GM21526 (cell line): ENCODE data around the gene FAM98A.

ENCODE experiments used
- ATAC-seq: cut with Tn5 transposase; IDR thresholded peaks from one replicate; pipeline ENCODE4 v1.9.1; 2021; ENCODE audit warnings: moderate library complexity; ENCODE audit not compliant: unreplicated experiment, low FRiP score

The FAM98A gene

GRCh38 chr2:33598561-33599174 lies 431 bp downstream of the FAM98A start:
- peak; percentile 52 for ATAC-seq

GRCh38 chr2:33597026-33597425 lies 2.1 kb downstream of the FAM98A start:
- no peak for ATAC-seq

DNA sequence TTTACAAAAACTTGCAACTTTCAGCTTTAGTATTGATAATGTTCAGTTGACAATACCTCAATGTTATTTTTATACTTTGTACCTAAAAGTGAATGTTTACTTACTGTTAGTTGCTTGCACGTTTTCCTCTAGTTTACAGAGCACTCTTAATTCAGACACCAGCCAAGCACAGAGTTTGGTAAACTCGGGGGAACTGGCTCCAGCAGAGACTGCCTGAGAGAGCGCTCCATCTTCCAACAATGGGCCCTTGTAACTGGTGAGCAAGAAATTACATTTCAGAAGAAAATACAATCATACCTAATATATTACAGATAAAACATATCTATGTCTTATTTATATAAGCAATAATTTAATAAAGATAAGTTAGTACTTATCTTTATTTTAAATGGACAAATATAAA lies 3.7 kb downstream of the FAM98A start:
- ATAC-seq, result no peak

- no peak for ATAC-seq
These were observed 9.7 kb downstream of the FAM98A start for GRCh38 chr2:33589444-33589843.

DNA sequence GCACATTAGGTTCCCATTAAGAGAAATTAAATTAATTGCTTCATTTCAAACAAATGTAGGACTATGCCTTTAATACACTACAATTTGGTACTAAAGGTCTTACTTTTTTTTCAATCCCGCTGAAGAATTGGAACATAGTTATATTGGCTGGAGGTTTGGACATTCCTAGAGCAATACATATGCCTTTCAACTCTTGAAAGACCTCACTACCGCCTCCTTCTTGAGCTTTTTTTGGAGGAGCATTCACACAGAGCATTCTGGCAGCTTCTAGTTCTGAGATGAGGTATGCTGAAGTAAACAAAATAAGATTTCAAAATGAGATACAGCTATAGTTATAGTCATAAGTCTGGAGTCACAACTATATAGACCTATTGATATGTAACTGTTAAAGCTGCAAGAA lies 10.9 kb downstream of the FAM98A start:
- no peak for ATAC-seq

- ATAC-seq, result no peak
These were observed 12.3 kb downstream of the FAM98A start for GRCh38 chr2:33586766-33587165.

DNA sequence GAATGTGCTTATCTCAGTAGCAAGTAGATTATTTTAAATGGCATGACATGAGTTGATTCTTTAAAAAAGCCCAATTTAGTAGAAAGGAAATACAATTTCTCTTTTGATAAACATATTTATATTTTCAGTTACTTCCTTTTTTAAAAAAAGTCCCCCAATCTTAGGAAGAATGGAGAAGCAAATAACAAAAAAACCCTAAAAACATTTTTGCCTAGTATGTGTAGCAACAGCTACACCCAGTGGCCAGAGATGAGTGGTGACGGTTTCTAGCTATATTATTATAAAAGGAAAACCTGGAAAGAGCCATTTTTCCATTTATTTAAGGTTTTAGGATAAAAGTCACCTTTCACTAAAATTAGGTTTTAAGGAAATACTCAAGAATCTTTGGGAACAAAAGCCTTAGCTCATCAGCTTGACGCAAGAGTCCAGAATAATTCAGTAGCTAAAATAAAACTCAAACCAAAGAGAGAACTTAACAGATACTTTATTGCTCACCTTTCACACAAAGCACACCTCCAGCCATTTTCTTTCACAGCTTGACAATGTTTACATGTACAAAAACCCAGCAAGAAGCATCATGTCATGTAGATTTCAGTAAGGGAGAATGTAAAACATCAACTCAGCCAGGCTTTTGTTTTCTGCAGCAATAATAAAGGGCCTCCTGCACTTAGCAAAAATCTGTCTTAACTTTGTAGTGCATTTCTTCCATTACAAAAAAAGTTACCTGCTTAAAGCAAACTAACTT lies 15.7 kb downstream of the FAM98A start:
- ATAC-seq, result peak; percentile 53

DNA sequence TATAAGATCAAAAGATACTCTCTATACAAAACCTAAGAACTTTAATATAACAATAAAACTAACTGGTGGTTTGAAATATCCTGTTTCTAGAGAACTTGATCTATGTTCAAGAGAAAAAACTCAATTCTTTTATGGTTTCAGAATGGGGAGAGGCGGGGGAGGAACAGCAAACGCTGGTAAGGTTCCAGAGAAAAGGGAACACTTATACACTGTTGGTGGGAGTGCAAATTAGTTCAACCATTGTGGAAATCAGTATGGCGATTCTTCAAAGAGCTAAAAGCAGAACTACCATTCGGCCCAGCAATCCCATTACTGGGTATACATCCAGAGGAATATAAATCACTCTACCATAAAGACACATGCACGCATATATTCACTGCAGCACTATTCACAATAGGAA lies 17.2 kb downstream of the FAM98A start:
- no peak for ATAC-seq

- ATAC-seq, result no peak
These were observed 19.9 kb downstream of the FAM98A start for GRCh38 chr2:33579227-33579626.

- ATAC-seq, result no peak
These were observed 21.4 kb downstream of the FAM98A start for GRCh38 chr2:33577668-33578067.

DNA sequence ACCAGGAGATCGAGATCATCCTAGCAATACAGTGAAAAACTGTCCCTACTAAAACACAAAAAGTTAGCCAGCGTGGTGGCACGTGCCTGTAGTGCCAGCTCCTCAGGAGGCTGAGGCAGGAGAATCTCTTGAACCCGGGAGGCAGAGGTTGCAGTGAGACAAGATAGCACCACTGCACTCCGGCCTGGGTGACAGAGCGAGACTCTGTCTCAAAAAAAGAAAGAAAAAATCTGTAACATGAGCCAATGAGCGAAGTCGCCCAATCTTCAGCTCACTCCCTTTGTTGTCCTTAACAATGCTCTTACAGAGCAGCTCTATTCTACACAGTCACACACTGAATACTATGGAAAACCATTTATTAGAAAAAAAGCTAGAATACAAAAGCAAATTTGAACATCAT lies 22.0 kb downstream of the FAM98A start:
- ATAC-seq, result no peak

DNA sequence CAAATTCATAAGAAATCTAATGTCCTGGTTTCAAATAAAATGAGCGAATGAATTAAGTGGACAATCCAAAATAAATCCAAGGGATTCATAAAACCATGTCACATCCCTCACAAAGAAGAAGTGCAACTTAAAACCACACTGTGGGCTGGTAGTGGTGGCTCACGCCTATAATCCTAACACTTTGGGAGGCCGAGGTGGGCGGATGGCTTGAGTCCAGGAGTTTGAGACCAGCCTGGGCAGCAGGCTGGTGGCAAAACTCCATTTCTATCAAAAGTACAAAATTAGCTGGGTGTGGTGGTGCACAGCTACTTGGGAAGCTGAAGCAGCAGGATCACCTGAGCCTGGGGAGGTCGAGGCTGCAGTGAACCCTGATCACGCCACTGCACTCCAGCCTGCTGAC lies 25.4 kb downstream of the FAM98A start:
- no peak for ATAC-seq

DNA sequence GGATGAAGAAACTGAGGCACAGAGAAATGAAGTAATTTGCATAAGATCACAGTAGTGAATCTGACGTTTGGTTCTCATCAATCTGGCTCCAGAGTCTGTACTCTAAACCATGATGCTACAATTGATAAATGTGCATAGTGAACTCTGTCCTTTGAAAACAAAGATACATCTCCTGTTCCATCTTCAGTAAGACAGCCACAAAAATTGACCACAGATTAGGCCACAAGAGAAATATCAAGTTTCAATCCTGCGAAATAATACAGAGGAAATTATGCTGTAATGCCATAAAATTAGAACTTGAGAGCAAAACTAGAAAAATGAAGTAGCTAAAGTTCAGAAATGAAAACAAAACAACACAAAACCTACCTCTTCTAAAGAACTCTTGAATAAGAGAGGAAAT lies 28.4 kb downstream of the FAM98A start:
- no peak for ATAC-seq

DNA sequence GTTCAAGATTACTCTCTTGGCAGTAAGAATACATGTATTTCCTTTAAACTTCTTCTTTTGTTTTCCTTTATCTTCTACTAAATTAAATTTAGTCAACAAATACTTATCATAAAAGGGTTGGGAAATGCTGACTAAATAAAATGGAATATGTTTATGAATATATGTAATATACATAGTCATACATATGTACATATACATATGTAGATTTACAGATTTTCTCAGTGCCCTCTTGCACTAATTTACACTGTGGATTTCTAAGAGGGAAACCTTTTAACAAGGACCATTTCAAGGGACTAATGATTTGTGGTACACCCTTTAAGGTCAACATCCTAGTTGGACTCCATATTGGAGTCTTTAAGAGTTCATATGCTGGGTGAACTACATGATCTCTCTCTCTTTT lies 37.2 kb downstream of the FAM98A start:
- ATAC-seq, result no peak

DNA sequence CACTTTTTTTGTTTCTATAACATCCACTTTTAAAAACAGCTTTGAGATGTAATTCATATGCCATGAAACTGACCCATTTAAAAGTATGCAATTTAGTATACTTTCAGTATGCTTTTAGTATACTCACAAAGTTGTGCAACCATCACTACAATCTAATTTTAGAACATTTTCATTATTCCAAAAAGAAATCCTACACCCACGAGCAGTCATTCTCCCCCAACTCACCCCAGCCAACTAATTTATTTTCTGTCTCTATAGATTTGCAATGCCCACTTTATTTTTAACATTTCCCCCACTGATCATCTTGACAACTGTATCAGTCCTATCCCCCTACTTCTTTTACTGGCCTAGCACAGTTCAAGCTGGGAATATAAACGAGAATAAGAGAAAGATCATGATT lies 39.1 kb downstream of the FAM98A start:
- ATAC-seq, result no peak

DNA sequence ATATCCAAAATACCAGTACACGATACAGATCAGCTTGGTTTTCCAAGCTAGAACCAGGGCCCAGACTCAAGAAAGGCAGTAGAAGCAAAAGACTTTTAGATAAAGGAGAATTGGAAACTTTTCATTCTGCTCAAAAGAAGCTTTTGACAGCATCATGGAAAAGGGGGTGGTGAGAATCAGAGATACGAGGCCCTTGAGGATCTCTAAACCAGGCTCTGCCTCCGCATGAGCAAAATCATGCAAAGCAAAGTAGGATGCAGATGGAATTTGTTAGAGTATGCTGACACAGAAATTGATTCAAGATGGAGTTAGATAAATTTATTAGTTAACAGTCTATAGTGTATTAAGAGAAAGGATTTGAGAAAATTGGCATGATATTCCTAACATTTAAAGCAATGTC lies 39.8 kb downstream of the FAM98A start:
- no peak for ATAC-seq

GRCh38 chr2:33555681-33556080 lies 43.4 kb downstream of the FAM98A start:
- ATAC-seq, result no peak

- ATAC-seq, result no peak
These were observed 46.2 kb downstream of the FAM98A start for GRCh38 chr2:33552758-33553461.

DNA sequence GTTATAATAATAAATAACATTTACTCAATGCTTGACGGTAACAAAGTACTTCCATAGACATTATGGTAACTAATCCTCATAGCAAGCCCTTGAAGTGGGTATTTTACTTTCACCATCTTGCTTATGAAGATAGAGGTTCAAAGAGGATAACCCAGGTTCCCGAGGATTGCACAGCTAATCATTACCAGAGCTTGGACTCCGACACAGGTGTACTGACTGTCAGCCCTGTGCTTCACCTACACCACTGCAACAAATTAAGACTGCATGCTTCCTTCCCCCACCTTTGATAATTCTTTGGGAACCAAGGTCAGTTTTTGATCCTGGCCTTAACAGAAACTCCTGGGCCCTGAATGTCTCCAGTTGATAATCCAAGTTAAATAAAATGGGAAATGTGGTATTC lies 48.9 kb downstream of the FAM98A start:
- no peak for ATAC-seq

DNA sequence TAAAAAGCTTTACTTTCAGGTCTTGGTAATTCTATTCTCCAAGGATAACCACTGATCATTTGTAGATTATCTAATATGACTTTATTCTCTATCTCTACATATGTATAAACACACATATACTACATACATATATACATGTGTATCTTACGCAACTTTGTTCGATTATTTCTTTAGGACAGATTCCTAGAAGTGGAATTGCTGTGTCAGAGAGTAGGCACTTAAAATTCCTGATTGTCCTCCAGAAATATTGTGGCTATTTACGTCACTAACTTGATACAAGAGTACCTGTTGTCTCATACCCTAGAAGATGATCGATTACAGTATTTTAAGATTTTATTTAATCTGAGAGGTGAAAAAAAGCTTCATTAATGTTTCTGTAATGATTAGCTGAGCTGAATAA lies 57.9 kb downstream of the FAM98A start:
- ATAC-seq, result no peak

DNA sequence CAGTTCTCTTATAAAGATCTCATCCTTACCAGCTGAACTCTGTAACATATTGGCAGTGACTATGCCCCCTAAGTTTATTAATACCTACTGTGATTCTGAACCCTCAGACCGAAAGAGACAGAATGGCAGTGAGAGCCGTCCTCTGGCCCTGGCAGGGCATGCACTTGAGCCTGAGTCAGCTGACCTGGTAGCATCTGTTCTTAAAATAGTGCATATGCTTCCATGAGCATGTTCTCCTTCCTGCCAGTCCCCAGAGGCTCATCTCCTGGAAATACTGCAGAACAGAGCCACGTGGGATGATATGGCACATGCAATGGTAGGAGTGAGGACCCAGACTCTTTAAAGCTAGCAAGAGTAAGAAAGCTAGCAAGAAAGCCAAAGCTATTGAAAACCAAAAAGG lies 63.7 kb downstream of the FAM98A start:
- no peak for ATAC-seq
